SK-N-SH treated with all-trans-retinoic acid at 6 μM for 48 hours (cell line): Measurements from ENCODE around the gene AKR1E2.

Source experiments
- ARNTL ChIP-seq: fragments of 450-650 bp; formaldehyde crosslinking; IDR thresholded peaks from 2 replicates; pipeline ENCODE4 v1.5.0; 2020; ENCODE audit warnings: low read depth, mild to moderate bottlenecking, moderate library complexity, borderline replicate concordance
- CSDC2 ChIP-seq: fragments of 250-450 bp; sonication (Bioruptor Pico); IDR thresholded peaks from 2 replicates; pipeline ENCODE4 v1.5.0; 2020; ENCODE audit warnings: mild to moderate bottlenecking, moderate library complexity
- PPARA ChIP-seq: fragments of 250-450 bp; sonication (Bioruptor Pico); IDR thresholded peaks from 2 replicates; pipeline ENCODE4 v1.5.0; 2020; ENCODE audit warnings: mild to moderate bottlenecking, borderline replicate concordance
- SNAI2 ChIP-seq: fragments of 250-450 bp; sonication (Bioruptor Pico); IDR thresholded peaks from 2 replicates; pipeline ENCODE4 v1.5.0; 2020; ENCODE audit warnings: mild to moderate bottlenecking, moderate library complexity
- ZC3H10 ChIP-seq: fragments of 250-450 bp; sonication (Bioruptor Pico); IDR thresholded peaks from 2 replicates; pipeline ENCODE4 v1.5.1; 2021; ENCODE audit warnings: mild to moderate bottlenecking, moderate library complexity
- ZFP30 ChIP-seq: fragments of 450-650 bp; formaldehyde crosslinking; IDR thresholded peaks from 2 replicates; pipeline ENCODE4 v1.5.0; 2022; ENCODE audit warnings: mild to moderate bottlenecking, moderate library complexity
- ZNF8 ChIP-seq: fragments of 450-650 bp; formaldehyde crosslinking; IDR thresholded peaks from 2 replicates; pipeline ENCODE4 v1.5.0; 2020; ENCODE audit warnings: mild to moderate bottlenecking, moderate library complexity
- TF ChIP-seq, protein P1 (sequence below): fragments of 250-450 bp; sonication (Bioruptor Pico); IDR thresholded peaks from 2 replicates; pipeline ENCODE4 v1.8.0; 2020; ENCODE audit warnings: mild to moderate bottlenecking, moderate library complexity, borderline replicate concordance
- TF ChIP-seq, protein P2 (sequence below): fragments of 250-450 bp; sonication (Bioruptor Pico); IDR thresholded peaks from 2 replicates; pipeline ENCODE4 v1.5.1; 2020; ENCODE audit warnings: low read depth, mild to moderate bottlenecking, moderate library complexity
- TF ChIP-seq, protein P3 (sequence below): fragments of 250-450 bp; sonication (Bioruptor Pico); IDR thresholded peaks from 2 replicates; pipeline ENCODE4 v1.8.0; 2021; ENCODE audit warnings: low read depth, mild to moderate bottlenecking, moderate library complexity, borderline replicate concordance

DNA sequence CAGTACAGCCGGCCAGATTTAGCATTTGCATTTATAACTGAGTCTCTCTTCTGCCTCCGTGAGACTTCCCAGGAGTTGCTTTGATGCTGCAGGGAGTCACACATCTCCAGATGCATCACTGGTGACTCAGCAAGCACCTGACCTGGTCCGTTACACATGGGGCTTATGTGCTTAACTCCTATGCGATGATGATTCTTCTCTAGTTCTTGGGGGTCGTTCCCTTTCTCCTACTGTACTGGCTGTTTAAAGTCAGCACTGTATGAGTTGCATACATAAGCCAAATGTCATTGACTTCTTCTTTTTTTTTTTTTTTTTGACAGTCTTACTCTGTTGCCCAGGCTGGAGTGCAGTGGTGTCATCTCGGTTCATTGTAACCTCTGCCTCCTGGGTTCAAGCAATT is 13.0 kb upstream of the AKR1E2 start:
- TF ChIP-seq ZFP30 (CRISPR knock-in tag) = no peak
- no peak for TF ChIP-seq SNAI2 (CRISPR knock-in tag)
- TF ChIP-seq, protein P1, sequence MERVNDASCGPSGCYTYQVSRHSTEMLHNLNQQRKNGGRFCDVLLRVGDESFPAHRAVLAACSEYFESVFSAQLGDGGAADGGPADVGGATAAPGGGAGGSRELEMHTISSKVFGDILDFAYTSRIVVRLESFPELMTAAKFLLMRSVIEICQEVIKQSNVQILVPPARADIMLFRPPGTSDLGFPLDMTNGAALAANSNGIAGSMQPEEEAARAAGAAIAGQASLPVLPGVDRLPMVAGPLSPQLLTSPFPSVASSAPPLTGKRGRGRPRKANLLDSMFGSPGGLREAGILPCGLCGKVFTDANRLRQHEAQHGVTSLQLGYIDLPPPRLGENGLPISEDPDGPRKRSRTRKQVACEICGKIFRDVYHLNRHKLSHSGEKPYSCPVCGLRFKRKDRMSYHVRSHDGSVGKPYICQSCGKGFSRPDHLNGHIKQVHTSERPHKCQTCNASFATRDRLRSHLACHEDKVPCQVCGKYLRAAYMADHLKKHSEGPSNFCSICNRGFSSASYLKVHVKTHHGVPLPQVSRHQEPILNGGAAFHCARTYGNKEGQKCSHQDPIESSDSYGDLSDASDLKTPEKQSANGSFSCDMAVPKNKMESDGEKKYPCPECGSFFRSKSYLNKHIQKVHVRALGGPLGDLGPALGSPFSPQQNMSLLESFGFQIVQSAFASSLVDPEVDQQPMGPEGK = no peak
- TF ChIP-seq, protein P2, sequence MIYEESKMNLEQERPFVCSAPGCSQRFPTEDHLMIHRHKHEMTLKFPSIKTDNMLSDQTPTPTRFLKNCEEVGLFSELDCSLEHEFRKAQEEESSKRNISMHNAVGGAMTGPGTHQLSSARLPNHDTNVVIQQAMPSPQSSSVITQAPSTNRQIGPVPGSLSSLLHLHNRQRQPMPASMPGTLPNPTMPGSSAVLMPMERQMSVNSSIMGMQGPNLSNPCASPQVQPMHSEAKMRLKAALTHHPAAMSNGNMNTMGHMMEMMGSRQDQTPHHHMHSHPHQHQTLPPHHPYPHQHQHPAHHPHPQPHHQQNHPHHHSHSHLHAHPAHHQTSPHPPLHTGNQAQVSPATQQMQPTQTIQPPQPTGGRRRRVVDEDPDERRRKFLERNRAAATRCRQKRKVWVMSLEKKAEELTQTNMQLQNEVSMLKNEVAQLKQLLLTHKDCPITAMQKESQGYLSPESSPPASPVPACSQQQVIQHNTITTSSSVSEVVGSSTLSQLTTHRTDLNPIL (CRISPR knock-in tag) = no peak
- no peak for TF ChIP-seq ARNTL
- no peak for TF ChIP-seq ZC3H10
- no peak for TF ChIP-seq ZNF8 (CRISPR knock-in tag)
- TF ChIP-seq CSDC2 (CRISPR knock-in tag) = no peak
- TF ChIP-seq PPARA = no peak
- TF ChIP-seq, protein P3, sequence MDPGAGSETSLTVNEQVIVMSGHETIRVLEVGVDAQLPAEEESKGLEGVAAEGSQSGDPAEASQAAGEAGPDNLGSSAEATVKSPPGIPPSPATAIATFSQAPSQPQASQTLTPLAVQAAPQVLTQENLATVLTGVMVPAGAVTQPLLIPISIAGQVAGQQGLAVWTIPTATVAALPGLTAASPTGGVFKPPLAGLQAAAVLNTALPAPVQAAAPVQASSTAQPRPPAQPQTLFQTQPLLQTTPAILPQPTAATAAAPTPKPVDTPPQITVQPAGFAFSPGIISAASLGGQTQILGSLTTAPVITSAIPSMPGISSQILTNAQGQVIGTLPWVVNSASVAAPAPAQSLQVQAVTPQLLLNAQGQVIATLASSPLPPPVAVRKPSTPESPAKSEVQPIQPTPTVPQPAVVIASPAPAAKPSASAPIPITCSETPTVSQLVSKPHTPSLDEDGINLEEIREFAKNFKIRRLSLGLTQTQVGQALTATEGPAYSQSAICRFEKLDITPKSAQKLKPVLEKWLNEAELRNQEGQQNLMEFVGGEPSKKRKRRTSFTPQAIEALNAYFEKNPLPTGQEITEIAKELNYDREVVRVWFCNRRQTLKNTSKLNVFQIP (CRISPR knock-in tag) = no peak
